Activated T-helper 1 cell treated with Interleukin-2 at 50 U/mL for 16 hours (primary cell): Measurements from ENCODE around the gene PAM.
"Not testable (repeated sequence)": the region's sequence is repeated elsewhere in the genome, so short reads cannot be mapped to it uniquely, and the experiment has no call there.

Experiments
- DNase-seq: peaks from one replicate; pipeline ENCODE4 v3.0.0-alpha.2; 2020; ENCODE audit warnings: low read depth

PAM gene

GRCh38 chr5:103003872-103004271 lies 248.8 kb downstream of the PAM start:
- no peak for DNase-seq

GRCh38 chr5:103005276-103005675 lies 250.2 kb downstream of the PAM start:
- no peak for DNase-seq

GRCh38 chr5:103006921-103007320 lies 251.8 kb downstream of the PAM start:
- no peak for DNase-seq

GRCh38 chr5:103010168-103010567 lies 255.1 kb downstream of the PAM start:
- no peak for DNase-seq

GRCh38 chr5:103013933-103014552 lies 258.9 kb downstream of the PAM start:
- no peak for DNase-seq

GRCh38 chr5:103014983-103015382 lies 259.9 kb downstream of the PAM start:
- no peak for DNase-seq

- DNase-seq, result no peak
Measured at GRCh38 chr5:103016167-103016566, 261.1 kb downstream of the PAM start.

GRCh38 chr5:103019804-103020203 lies 264.7 kb downstream of the PAM start:
- no peak for DNase-seq

GRCh38 chr5:103021314-103021713 lies 266.2 kb downstream of the PAM start:
- DNase-seq, result no peak

- no peak for DNase-seq
Measured at GRCh38 chr5:103027267-103027666, 272.2 kb downstream of the PAM start.

GRCh38 chr5:103031607-103032006 lies 276.5 kb downstream of the PAM start:
- no peak for DNase-seq

- no peak for DNase-seq
Measured at GRCh38 chr5:103033696-103034095, 278.6 kb downstream of the PAM start.

- no peak for DNase-seq
Measured at GRCh38 chr5:103034662-103035392, 279.7 kb downstream of the PAM start.

- no peak for DNase-seq
Measured at GRCh38 chr5:103035701-103036100, 280.6 kb downstream of the PAM start.

- DNase-seq, result no peak
Measured at GRCh38 chr5:103036601-103037000, 281.5 kb downstream of the PAM start.

GRCh38 chr5:103037673-103038455 lies 282.8 kb downstream of the PAM start:
- no peak for DNase-seq

- no peak for DNase-seq
Measured at GRCh38 chr5:103041071-103041676, 286.1 kb downstream of the PAM start.

- DNase-seq, result not testable (repeated sequence)
Measured at GRCh38 chr5:103046706-103047105, 291.6 kb downstream of the PAM start.

- DNase-seq, result no peak
Measured at GRCh38 chr5:103057208-103058130, 302.4 kb downstream of the PAM start.

GRCh38 chr5:103059525-103059924 lies 304.4 kb downstream of the PAM start:
- DNase-seq, result no peak

GRCh38 chr5:103060424-103060954 lies 305.4 kb downstream of the PAM start:
- DNase-seq, result no peak
